Choroid plexus epithelial cell (primary cell): ENCODE data around the gene RABL3.
"Not testable (repeated sequence)": the region's sequence is repeated elsewhere in the genome, so short reads cannot be mapped to it uniquely, and the experiment has no call there.

ENCODE experiments used
- DNase-seq: peaks from one replicate; pipeline ENCODE4 v3.0.0-alpha.2; 2010; ENCODE audit warnings: low read depth
- H3K4me3 ChIP-seq: 2 replicates; pipeline ENCODE4 v1.5.1; 2011; ENCODE audit warnings: low read depth, mild to moderate bottlenecking, control low read depth, low read length, moderate library complexity
- CTCF ChIP-seq: conservative IDR thresholded peaks from 2 replicates; pipeline ENCODE4 v1.5.1; 2011; ENCODE audit warnings: low read depth, mild to moderate bottlenecking, control low read depth, inconsistent platforms, low read length, moderate library complexity

Gene RABL3

GRCh38 chr3:120678984-120679383, 63.3 kb downstream of the RABL3 start:
- peak overlapping the region; percentile 3 for H3K4me3 ChIP-seq
- TF ChIP-seq CTCF, result no peak
- DNase-seq, result peak; percentile 40

- no peak for TF ChIP-seq CTCF
- H3K4me3 ChIP-seq, result peak overlapping the region; percentile 6
- DNase-seq, result peak; percentile 92
These were observed 63.9 kb downstream of the RABL3 start for GRCh38 chr3:120678331-120678947.

- not testable (repeated sequence) for H3K4me3 ChIP-seq, DNase-seq
These were observed 65.1 kb downstream of the RABL3 start for GRCh38 chr3:120677193-120677592.

GRCh38 chr3:120673116-120673515, 69.2 kb downstream of the RABL3 start:
- H3K4me3 ChIP-seq, result no peak overlapping the region
- no peak for TF ChIP-seq CTCF
- DNase-seq, result no peak

- TF ChIP-seq CTCF, result no peak
- DNase-seq, result no peak
- no peak overlapping the region for H3K4me3 ChIP-seq
These were observed 71.7 kb downstream of the RABL3 start for GRCh38 chr3:120670576-120670975.

GRCh38 chr3:120664926-120665325, 77.4 kb downstream of the RABL3 start:
- DNase-seq, result no peak
- TF ChIP-seq CTCF, result no peak
- H3K4me3 ChIP-seq, result no peak overlapping the region

GRCh38 chr3:120661945-120662344, 80.4 kb downstream of the RABL3 start:
- DNase-seq, result no peak
- TF ChIP-seq CTCF, result no peak
- H3K4me3 ChIP-seq, result no peak overlapping the region
